SIG-M5 treated with dmso at 0.1 percent for 504 hours (cell line): ENCODE data around the gene PROX1.

ENCODE experiments used
- DNase-seq: peaks from one replicate; lab custom pipeline; 2025; ENCODE audit not compliant: unreplicated experiment; lab: John Stamatoyannopoulos, UW

The PROX1 gene, protein sequence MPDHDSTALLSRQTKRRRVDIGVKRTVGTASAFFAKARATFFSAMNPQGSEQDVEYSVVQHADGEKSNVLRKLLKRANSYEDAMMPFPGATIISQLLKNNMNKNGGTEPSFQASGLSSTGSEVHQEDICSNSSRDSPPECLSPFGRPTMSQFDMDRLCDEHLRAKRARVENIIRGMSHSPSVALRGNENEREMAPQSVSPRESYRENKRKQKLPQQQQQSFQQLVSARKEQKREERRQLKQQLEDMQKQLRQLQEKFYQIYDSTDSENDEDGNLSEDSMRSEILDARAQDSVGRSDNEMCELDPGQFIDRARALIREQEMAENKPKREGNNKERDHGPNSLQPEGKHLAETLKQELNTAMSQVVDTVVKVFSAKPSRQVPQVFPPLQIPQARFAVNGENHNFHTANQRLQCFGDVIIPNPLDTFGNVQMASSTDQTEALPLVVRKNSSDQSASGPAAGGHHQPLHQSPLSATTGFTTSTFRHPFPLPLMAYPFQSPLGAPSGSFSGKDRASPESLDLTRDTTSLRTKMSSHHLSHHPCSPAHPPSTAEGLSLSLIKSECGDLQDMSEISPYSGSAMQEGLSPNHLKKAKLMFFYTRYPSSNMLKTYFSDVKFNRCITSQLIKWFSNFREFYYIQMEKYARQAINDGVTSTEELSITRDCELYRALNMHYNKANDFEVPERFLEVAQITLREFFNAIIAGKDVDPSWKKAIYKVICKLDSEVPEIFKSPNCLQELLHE

DNA sequence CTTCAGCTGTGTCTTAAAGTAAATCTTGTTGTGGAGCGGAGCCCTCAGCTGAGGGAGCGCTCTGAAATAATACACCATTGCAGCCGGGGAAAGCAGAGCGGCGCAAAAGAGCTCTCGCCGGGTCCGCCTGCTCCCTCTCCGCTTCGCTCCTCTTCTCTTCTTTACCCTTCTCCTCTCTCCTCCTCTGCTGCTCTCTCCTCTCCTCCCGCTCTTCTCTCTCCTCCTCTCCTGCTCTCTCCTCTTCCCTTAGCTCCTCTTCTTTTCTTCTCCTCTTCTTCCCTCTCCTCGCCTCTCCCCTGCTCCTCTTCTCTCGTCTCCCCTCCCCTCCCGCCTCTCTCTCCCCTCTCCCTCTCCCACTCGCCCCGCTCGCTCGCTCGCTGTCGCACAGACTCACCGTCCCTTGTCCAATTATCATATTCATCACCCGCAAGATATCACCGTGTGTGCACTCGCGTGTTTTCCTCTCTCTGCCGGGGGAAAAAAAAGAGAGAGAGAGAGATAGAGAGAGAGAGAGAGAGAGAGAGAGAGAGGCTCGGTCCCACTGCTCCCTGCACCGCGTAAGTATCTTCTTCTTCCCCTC, at the start of gene PROX1:
TSS of gene PROX1 (plus strand) at position 47 of the 580 bp plus-strand sequence. CDS start 8,563 bp downstream, outside the sequence.
- peak; percentile 25 for DNase-seq

DNA sequence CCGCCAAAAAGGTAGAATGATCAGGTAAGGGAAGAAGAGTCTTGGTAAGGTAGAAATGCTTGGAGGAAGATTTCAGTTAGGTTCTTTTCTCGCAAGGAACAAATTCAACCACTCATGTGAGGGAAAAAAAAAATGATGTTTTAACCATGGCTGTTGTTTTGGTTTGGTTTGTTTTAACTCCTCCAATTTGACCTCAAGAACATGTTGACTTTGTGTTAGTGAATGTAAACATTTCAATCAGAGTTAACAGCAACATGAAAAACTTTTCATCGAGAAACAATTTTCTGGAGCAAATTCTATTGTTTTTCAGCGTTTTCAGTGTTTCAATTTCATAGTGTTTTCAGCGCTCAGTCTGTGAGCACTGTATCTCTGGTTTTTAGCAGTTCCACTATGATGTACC, 49.0 kb upstream of the PROX1 start:
- DNase-seq, result no peak

DNA sequence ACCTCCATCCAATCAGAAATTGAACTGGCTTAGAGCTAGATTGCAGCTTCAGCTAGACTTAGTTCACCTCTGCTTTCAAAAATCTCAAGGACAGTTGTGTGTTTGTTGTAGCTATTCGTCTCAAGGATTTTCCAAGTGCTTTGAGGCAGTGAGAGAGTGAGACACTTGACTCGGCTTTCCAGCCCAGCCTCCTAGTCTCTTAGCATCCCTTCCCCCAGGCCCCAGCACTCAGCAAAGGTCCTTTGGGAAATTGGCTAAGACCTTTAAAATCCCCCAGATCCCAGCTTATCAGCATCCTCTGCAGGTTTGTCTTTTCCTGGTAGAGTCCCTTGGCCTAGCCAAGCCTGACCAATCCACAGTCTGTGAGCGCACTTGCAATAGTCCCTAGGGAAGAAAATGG, 47.9 kb upstream of the PROX1 start:
- DNase-seq, result no peak

DNA sequence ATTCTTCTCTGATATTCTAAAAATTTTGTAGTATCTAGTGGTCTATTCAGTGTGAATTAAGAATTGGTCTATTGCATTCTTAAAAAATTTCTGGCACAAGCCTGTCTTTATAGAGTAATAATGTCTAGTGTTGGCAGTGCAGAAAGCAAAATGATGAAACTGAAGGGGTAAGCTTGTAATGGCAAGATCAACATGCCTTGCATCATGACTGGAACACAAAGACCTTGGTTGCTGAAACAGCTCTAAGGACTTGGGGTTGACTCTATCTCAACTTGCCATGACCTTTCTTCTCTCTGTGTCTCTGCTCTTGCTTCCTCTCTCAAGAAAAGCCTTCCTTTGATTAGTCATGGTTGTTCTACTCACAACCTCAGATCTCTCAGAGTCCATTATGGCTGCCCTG, 46.8 kb upstream of the PROX1 start:
- no peak for DNase-seq

DNA sequence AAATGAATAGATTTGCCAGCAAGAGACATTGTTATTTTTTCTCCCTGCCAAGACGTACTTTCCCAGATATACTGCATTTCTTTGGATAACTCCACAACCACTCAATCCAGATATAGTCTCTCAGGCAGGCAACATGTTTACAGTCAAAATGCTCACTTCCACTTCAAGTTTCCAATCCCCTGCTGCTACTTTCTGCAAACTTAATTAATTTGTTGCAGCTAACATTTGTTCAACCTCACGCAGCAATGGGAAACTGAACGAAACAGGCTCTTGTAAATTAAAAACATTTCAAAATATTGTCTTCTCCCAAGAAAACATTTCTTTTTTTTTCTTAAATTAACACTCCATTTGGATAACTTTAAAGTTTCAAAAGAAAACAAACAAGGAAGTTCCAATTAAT, 45.7 kb upstream of the PROX1 start:
- no peak for DNase-seq

DNA sequence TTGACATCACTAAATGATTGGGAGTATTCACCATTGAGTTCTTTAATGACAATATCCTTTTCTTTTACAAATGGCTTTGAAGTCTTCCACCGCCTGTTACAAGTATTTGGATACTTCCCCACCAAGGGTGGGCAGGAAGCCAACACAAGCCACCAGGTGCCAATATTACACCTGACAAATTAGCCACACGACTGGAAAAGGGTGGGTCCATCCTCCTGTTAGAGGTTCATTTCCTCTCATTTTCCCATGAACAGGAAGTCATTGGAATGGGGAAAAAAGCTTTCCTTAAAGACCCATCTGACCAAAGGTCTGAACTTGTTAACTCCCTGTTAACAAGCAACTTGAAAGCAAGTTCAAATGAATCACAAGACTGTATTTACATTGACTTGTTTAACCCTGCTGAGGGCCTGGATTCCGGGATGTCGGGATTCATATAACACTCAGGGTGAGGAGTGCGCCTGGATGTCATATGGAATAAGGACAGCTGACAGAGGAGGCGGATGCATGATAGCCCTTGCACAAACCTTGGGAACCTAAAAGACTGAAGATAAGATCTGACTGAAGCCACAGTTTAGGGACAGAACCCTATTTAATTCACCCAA, 40.5 kb upstream of the PROX1 start:
- no peak for DNase-seq

DNA sequence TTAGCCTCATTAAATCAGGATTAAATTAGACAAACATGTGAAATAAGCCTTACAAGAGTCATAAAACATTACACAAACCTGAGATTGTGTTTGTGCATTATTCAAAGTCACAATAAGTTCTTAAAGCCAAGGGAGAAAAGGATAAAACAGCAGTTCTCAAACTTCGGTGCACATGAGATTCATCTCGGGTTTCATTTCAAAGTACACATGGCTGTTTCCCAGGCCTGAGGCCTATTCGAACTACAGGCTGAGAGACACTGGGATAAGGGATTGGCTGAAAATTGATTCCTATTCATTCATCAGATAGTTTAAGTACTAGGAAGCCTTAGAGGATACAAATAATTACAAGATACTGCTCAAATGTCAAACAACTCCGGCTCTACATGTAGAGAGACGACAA, 35.9 kb upstream of the PROX1 start:
- no peak for DNase-seq

DNA sequence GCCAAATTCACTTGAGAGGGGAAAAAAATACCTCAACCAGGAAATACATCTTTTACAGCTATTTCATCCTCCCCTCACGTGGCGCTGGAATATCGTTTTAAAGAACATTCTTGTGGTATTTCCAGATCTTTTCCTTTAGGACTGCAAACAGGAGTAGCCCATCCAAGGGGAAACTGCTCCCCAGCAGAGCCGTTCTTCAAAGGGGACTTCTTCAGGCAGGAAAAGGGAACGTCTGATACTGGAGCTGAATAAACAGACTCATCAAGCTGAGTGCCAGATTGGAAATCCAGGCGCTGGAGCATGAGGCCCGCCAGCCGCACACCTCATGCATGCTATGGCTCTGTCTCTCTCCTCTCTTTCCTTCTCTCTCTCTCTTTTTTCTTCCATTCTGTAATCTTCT, 34.0 kb upstream of the PROX1 start:
- DNase-seq, result no peak

DNA sequence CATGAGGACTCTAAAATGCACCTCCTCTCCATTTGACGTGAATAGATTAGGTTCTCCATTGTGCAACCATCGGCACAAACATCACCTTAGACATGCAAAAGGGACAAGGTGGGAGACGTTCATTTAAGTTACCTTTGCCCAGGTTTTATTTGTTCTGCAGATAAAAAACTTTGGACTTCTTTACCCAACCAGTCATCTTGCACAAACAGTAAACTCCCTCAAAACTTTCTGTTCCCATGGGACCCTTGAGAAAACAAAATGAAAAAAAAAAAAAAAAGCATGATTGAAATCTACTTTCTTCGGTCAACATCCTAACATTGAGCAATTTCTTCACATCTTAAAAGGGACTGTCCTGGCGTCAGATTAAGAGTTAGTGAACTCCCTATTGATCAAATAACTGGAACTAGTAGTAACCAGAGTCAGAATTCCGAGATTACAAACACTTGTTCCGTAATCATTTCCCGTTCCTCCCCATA, 31.4 kb upstream of the PROX1 start:
- DNase-seq, result no peak

DNA sequence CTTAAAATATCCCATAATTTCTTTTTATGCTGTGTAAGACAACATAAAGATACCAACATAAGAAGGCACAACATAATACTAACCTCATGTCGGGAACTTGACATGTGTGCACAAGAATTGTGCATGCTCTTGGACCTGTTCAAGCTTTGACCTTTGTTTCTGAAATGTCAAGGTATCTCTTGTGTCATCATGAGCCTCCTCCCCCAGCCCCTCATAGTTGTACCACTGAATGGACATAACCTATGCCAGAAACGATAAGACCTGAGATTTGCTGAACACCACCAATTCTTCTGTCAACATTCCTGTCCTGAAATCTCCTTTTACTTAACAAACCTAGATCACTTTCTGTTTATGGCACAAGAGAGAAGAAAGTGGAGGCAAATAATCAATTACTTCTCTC, 29.4 kb upstream of the PROX1 start:
- no peak for DNase-seq

DNA sequence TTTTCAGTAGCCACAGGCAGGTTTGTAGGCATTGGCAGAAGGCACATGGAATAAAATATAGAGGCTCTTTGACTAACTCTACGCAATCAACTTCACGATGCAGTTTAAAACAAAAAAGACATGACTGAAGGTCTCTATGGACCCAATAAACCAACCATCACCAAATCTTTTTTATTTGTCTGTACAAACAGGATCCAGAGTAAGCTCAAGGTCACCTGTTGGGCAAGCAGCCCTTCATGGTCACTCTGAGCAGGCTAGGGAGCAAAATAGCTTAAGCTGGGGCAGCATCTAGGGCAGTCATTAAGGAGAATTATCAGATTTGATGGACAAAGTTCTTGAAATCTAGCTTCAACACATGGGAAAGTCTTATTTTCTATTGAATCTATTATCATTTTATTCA, 26.8 kb upstream of the PROX1 start:
- no peak for DNase-seq

DNA sequence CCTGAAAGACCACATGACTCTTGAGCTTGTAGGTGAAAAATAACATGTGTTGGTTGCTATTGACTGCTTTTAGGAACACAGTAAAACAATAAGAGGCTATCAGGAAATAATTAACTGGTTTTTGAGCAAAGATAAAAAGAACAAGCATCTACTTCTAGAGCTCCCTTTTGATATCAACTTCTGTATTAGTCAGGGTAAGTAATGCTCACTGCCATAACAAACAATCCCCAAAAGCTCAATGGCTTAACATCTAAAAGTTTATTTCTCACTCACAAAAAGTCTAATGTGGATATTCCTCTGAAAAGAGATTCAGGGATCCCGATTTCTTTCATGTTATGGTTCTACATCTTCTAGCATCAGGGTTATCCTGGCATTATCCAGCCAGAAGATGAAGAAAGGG, 25.3 kb upstream of the PROX1 start:
- no peak for DNase-seq

DNA sequence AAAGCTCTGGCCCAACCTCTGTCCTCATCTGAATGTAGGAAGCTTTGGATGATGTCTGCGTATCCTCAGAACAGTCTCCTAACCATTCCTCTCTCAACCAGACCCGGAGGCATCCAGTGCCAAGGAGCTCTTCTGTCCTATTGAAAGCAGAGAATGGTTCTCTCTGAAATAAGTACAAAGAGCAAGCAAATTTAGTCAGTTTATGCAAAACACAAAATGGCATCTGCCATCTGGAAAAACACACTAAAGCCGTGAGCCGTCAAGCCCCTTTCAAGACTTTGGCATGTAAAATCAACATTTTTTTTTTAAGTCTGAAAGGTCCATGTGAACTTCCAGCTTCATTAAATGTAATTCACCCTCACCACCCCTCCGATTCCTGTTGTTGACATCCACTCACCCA, 21.7 kb upstream of the PROX1 start:
- DNase-seq, result no peak

DNA sequence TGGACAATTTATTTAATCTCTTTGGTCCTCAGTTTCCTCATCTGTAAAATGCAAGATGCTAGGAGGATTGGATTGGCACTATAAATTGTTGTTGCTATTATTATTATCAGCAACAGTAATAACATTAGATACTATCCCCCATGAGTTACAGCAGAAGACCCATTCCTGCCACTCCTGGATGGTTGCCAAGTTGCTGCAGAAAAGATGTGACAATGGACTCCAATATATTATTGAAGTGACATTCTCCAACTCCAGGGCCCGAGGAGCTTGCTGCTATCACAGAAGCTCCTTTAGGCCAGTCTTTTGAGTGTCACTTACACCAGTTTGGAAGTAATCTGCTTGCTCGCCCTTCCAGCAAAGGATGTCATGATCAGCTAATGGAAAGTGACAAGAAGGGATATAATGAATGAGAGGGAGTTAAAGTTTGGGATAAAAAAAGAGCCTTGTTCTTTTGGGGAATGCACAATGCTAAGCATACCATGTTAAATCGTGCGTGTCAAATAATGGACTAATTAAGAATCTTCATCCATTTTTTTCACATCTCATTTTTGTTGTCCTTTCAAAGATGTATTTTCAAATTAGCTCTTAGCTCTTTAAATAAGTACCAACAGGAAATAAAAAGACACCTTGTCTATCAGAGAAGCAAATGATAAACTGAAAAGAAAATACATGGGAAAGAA, 19.5 kb upstream of the PROX1 start:
- DNase-seq, result no peak

DNA sequence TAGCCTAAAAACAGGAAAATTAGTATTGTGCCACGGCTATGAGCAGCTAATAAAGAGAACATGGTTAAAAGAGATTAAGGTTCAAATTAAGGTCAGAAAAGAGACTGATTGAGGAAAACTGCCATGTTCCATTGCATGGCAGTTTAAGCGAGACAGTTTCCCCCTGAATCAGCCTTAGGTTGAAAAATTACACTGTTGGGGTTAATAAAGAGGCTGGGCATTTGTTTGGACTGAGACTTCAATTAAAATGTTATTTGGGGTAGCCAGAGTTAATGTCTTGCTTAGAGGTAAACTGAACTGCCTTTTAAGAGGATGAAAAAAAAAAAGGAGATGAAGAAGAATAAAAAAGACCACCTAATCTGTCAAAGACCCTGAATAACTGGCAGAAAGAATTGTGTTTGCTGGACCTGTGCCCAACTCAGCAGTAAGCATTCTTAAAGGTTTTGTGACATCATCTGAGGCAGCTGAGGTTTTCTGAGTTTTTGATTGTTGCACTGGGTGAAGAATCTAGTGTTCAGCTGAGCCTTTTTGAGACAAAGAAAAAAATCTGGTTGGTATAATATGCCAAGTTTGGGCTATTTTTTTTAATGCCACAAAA, 17.7 kb upstream of the PROX1 start:
- no peak for DNase-seq

DNA sequence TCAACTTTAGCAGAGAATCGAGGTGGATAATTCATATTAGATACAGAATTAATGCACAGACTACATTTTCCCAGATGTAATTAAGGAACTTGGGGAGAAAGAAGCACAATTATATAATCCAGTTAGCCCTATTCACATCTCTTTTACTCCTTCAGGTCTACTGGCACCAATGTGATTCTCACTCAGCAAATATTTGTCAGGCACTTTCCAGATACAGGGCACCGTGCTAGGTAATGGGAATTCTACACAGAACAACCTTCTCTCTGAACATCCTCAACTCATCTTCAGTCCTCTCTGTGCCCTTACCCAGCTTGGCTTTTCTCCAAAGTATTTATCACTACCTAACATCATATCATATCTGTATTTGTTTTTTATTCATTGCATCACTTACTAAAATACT, 15.6 kb upstream of the PROX1 start:
- DNase-seq, result no peak

DNA sequence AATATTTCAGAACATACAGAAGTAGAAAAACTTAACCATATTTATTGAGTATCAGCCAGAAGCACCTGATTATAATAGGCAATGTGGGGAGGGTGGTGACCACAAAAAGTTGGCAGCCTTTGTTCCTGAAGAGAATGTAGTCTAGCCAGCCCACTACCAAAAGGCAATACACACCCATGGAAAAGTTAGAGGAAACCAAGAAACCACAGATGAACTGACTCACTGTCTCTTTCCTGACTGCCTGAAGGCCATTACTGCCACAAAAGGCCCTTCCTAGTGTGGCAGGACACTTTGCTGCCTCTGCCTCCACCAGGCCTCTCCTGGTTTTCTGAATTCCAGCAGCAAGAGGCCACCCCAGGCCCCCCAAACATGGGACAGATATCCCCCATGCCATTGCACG, 14.6 kb upstream of the PROX1 start:
- no peak for DNase-seq

DNA sequence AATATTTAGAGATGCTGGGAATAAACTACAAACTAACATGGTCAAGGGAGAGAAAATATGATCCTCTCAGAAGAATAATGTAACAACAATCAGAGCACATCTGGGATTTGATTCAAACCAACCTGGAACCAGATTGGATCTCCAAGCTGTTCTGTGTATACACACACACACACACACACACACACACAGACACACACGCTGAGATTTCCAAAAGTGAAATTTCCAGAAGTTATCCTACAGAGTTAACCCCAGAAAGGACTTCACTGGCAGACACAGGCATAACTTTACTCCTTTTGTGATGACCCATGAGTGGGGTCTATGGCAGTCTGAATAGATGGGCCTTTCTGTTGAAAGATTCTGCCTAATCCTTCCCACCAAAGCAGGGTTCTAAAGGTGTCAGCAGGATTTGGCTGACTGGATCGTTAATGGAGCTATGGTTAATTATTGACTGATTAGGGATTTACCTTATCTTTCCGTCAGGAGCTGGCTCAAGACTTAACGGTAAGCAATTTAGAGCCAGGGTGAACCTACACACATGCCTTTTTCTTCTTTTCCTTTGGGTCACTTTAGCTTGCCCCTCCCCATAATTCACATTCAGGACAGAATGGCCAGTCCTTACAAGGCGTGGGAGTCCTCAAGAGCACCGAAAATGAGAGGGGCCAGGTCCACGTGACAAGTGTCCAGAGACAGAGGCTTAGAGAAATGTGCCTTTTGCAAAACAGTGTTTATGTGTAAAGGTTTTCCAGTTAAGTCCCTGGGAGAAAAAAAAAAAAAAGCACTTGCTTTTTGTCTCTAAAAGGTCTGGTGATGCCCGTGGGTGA, 10.9 kb upstream of the PROX1 start:
- no peak for DNase-seq

DNA sequence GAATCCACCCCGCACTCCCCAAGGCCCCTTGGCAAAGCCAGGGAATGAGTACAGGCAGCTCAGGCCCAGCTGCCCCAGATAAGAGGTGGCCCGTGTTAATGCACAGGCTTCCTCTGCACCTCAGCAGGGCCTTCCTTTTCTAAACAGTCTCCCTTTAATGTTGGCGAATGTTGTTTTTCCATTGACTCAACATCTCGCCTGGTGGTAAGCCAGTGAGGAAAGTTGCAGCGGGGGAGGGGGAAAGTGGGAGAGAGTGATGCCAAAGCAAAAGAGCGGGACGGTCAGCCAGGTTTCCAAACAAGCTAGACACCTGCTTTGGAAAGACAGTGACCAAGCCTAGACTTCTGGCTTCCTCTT, 10.3 kb upstream of the PROX1 start:
- no peak for DNase-seq

DNA sequence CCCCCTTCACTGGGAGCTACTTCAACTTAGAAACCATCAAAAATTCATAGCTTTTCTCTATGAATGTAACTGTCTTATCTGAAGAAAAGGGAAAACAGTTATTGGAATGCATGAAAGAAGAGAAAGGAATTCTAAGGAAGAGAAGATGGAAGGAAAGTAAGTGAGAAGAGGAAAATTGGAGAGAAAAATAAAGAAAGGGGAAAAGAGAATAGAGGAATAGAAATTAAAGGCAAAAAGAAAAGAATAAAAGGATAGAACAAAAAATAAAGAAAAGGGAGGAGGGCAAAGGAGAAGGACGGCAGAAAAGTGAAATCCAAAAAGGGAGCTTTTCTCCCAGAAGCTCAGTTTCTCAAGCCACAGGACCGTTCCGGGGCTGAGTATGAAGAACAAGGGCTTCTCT, 9.9 kb upstream of the PROX1 start:
- DNase-seq, result no peak
